Adrenal gland (tissue), 12 donors: ENCODE measurements around the gene CDH18. TPM values are rescaled to one million over a fixed set of nuclear protein-coding genes. Genes with fewer than 3 reads are reported as not detected.

Source experiments
- DNase-seq, 7 donors: peaks; one replicate each; pipeline ENCODE4 v3.0.0-alpha.2; 2019 to 2020
- H3K27ac ChIP-seq, 5 donors: fragments of 200-600 bp; sonication (generic) in 4 of 5; 1 replicate in 3 of 5; 2 replicates in 2 of 5; pipeline versions ENCODE4 v1.5.1 to v1.8.0; 2016 to 2020; ENCODE audit warnings: mild to moderate bottlenecking in 1 of 5
- H3K27me3 ChIP-seq: fragments of 200-600 bp; 2 replicates; pipeline ENCODE4 v1.8.0; 2021
- H3K36me3 ChIP-seq, 2 donors: fragments of 200-600 bp; replicated peaks in 1 of 2; 1 replicate in 1 of 2; 2 replicates in 1 of 2; pipeline versions ENCODE4 v1.5.1 to v1.8.0; 2018 to 2022
- H3K4me1 ChIP-seq, 2 donors: fragments of 200-600 bp; replicated peaks in 1 of 2; 1 replicate in 1 of 2; 2 replicates in 1 of 2; pipeline versions ENCODE4 v1.5.1 to v1.8.0; 2018 to 2021
- H3K4me3 ChIP-seq, 4 donors: fragments of 200-600 bp; sonication (generic) in 3 of 4; one replicate each; pipeline ENCODE4 v1.5.1; 2016 to 2018
- H3K9me3 ChIP-seq, 3 donors: fragments of 200-600 bp; sonication (generic) in 1 of 3; replicated peaks in 1 of 3; 1 replicate in 2 of 3; 2 replicates in 1 of 3; pipeline versions ENCODE4 v1.5.1 to v1.8.0; 2016 to 2021
- POLR2A ChIP-seq, 2 donors: fragments of 450-650 bp; IDR thresholded peaks; one replicate each; pipeline ENCODE4 v1.6.1; 2017; ENCODE audit warnings: antibody characterized with exemption in 2 of 2, mild to moderate bottlenecking in 2 of 2, moderate library complexity in 1 of 2
- WGBS, 4 donors: extraction: QIAGEN DNeasy Blood & Tissue Kit in 2 of 4; methylation state at CpG; one replicate each; pipeline versions ENCODE4 v1.1.5 to v1.1.7; 2013 to 2017; 5-methylcytosine and 5-hydroxymethylcytosine counted together
- intact Hi-C, 2 donors: fragments of 100-400 bp; cut with DNase I; formaldehyde crosslinking; loops; one replicate each; pipeline versions ENCODE4 v1.14.1 to v1.15.0; 2022 to 2023
- polyA plus RNA-seq, 3 donors: library from polyadenylated mRNA; stranded (reverse); fragments of 200-250 nt in 2 of 3; fragments of 350-450 nt in 1 of 3; fragmentation: Illumina TruSeq in 1 of 3; extraction: RNeasy Lipid Tissue Mini Kit (QIAGEN cat#74804) in 1 of 3; gene quantifications; one replicate each; pipeline ENCODE4 v1.2.3, GENCODE V29; 2013 to 2014
- total RNA-seq, 9 donors: library from RNA; depleted of rRNA in 4 of 9; stranded (reverse); fragments of >200 nt in 4 of 9; fragments of 120-200 nt in 1 of 9; fragmentation: NEBNext Ultra II Directional in 1 of 9; extraction: Animal tissue kit (Norgen Biotek cat#: 25700) in 1 of 9; gene quantifications; one replicate each; pipeline versions ENCODE4 v1.1.0 to v1.2.4, GENCODE V29; 2013 to 2023
- TF ChIP-seq, protein P1 (sequence below), 6 experiments: fragments of 450-650 bp in 4 of 6; fragments of 200-600 bp in 2 of 6; sonication (generic) in 1 of 6; IDR thresholded peaks; 1 replicate in 5 of 6; 2 replicates in 1 of 6; pipeline versions ENCODE4 v1.5.1 to v1.8.0; 2016 to 2021; ENCODE audit warnings: antibody characterized with exemption in 6 of 6, mild to moderate bottlenecking in 2 of 6, moderate library complexity in 1 of 6
- donor health status: healthy with polysubstance abuse.
- donor health status: Bipolar disorder and iron deficiency.
- donor health status: DM: yes; HTN: yes; CAD: no.
- donor health status: DM: no; HTN: no; CAD: no.
- donor health status: DM: no; HTN: no; CAD: no.
- donor health status: DM: yes; HTN: yes; CAD: no.

CDH18 gene
- total and polyA plus RNA-seq, 12 donors = 0.23 to 9.0 (median 3.9) TPM; not detected in 4

DNA sequence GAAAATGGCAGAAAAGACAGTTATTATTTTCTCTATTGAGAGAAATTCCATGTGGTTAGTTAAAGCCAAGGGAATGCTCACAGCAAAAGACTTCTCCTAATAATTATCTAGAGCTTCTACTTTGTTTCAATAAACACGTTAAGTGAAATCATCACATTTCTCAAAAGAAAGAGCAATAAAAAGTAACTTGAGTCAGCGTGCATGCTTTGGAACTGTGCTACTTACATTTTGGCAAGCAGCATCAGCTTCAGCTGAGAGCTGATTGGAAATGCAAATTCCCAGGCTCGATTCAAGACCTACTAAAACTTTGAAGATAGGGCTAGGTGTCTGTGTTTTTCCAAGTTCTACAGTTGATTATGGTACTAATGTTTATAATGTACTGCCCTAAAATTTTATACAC lies 132.1 kb downstream of the CDH18 start:
- DNase-seq = no peak
- H3K4me3 ChIP-seq = no peak overlapping the region
- H3K27ac ChIP-seq = no peak overlapping the region
- no peaks in the 10 kb centered on the region for H3K27me3 ChIP-seq
- no peak for TF ChIP-seq POLR2A (IDR thresholded peaks at IDR 0.05)
- TF ChIP-seq, protein P1, sequence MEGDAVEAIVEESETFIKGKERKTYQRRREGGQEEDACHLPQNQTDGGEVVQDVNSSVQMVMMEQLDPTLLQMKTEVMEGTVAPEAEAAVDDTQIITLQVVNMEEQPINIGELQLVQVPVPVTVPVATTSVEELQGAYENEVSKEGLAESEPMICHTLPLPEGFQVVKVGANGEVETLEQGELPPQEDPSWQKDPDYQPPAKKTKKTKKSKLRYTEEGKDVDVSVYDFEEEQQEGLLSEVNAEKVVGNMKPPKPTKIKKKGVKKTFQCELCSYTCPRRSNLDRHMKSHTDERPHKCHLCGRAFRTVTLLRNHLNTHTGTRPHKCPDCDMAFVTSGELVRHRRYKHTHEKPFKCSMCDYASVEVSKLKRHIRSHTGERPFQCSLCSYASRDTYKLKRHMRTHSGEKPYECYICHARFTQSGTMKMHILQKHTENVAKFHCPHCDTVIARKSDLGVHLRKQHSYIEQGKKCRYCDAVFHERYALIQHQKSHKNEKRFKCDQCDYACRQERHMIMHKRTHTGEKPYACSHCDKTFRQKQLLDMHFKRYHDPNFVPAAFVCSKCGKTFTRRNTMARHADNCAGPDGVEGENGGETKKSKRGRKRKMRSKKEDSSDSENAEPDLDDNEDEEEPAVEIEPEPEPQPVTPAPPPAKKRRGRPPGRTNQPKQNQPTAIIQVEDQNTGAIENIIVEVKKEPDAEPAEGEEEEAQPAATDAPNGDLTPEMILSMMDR (IDR thresholded peaks at IDR 0.05) = no peak
- 55 to 75% (median 73%) methylated on average over 3 of the region's 3 CpGs for WGBS, 4 donors
- H3K36me3 ChIP-seq = no peaks in the 10 kb centered on the region
- H3K9me3 ChIP-seq = no peaks in the 10 kb centered on the region
- no peaks in the 10 kb centered on the region for H3K4me1 ChIP-seq
- intact Hi-C loops = no loop called here

DNA sequence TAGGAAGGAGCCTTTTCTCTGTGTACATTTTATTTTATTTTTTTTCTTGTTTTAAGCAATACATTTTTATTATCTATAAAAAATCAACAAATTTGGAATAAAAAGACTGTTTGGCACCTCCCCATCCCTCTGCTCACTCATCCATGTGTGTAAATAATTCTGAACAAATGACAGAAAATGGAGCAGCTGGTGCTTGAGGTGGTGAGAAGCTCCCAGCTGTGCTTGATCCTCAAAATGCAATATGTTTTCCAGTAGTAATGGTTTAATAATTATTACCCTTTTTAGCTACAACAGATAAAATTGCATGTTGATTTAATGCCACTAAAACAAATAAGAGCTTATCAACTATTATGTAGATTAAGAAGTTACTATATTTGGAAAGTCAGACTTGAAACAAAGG lies 132.5 kb downstream of the CDH18 start:
- Histone ChIP-seq H3K4me1 (no peaks in the 10 kb centered on the region), H3K36me3 (no peaks in the 10 kb centered on the region), H3K27ac (no peak overlapping the region), H3K27me3 (no peaks in the 10 kb centered on the region), H3K4me3 (no peak overlapping the region), H3K9me3 (no peaks in the 10 kb centered on the region)
- intact Hi-C loops = no loop called here
- TF ChIP-seq, protein P1 (IDR thresholded peaks at IDR 0.05) = no peak
- no peak for TF ChIP-seq POLR2A (IDR thresholded peaks at IDR 0.05)
- DNase-seq = no peak

DNA sequence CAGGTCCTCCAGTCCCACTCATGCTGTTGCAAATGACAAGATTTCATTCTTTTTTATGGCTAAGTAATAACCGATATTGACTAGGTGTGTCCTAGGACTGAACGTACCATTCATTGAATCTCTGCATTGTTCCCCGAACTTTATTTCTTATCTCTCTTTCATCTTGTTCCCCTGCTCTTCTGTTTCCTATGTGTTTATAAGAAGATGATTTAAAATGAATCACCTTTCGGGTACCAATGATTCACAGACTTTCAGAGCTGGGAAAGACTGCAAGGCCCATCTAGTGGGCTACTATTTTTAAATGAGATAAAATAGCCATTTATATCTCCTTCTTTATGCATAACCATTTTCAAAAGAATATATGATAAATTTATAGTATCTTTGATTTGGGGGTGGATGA lies 133.0 kb downstream of the CDH18 start:
- intact Hi-C loops = no loop called here

DNA sequence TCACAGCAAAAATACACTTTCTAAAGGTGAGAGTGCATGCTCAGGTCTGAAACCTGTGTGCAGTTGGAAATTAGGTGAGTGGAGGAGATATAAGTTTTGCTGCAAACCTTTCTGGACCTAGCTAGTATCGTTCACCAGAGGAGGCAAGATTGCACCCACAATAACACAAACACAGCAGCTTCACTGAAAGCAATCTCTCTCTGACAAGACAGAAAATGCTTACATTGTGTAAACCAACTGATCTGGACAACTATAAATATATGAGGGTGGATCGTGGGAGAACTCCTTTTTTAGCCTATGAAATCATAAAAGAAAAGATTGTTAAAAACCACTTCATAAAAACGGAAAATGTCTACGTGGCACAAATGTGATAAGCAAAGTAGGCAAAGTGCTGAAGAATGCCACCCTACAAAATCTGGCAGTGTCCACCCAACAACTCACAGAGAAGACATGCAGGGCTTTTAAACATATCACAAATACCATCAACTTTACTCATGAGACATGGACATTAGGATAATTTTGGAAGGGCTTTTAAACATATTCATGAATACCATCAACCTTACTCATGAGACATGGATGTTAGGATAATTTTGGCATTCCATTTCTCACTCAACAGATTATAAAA lies 134.3 kb downstream of the CDH18 start:
- WGBS, 4 donors = 72 to 80% (median 75%) methylated on average over 4 of the region's 4 CpGs
- no peak for DNase-seq
- Histone ChIP-seq H3K36me3 (no peaks in the 10 kb centered on the region), H3K9me3 (no peaks in the 10 kb centered on the region), H3K4me3 (no peak overlapping the region), H3K27ac (no peak overlapping the region), H3K27me3 (no peaks in the 10 kb centered on the region), H3K4me1 (no peaks in the 10 kb centered on the region)
- no peak for TF ChIP-seq POLR2A (IDR thresholded peaks at IDR 0.05)
- TF ChIP-seq, protein P1 (IDR thresholded peaks at IDR 0.05) = no peak
- intact Hi-C loops = no loop called here

More for the DNA sequence above, 133.0 kb downstream of the CDH18 start:
- Histone ChIP-seq H3K27me3 (no peaks in the 10 kb centered on the region), H3K9me3 (no peaks in the 10 kb centered on the region), H3K36me3 (no peaks in the 10 kb centered on the region), H3K27ac (no peak overlapping the region), H3K4me3 (no peak overlapping the region), H3K4me1 (no peaks in the 10 kb centered on the region)
- 84 to 90% (median 85%) methylated on average over 4 of the region's 4 CpGs for WGBS, 4 donors
- TF ChIP-seq POLR2A (IDR thresholded peaks at IDR 0.05) = no peak
- TF ChIP-seq, protein P1 (IDR thresholded peaks at IDR 0.05) = no peak
- DNase-seq = no peak
